ENCODE measurements around the gene TMEM150A.

The TMEM150A gene

GRCh38 chr2:85582492-85582891 lies 20.0 kb downstream of the TMEM150A start:
- no peak for DNase-seq (ENCODE audit: low spot score)
- in situ Hi-C loops (cut with MboI; ENCODE audit: low sequenced_read_pairs, unreplicated experiment) = no loop called here
- TF ChIP-seq CTCF (IDR thresholded peaks at IDR 0.05; ENCODE audit: borderline replicate concordance, control extremely low read depth, extremely low read depth, insufficient read depth, missing control alignments) = no peak

GRCh38 chr2:85580206-85580605 lies 22.3 kb downstream of the TMEM150A start:
- TF ChIP-seq CTCF (IDR thresholded peaks at IDR 0.05; ENCODE audit: borderline replicate concordance, control extremely low read depth, extremely low read depth, insufficient read depth, missing control alignments) = no peak
- in situ Hi-C loops (cut with MboI; ENCODE audit: low sequenced_read_pairs, unreplicated experiment) = no loop called here
- no peak for DNase-seq (ENCODE audit: low spot score)

GRCh38 chr2:85579266-85579935 lies 23.1 kb downstream of the TMEM150A start:
- TF ChIP-seq CTCF (IDR thresholded peaks at IDR 0.05; ENCODE audit: borderline replicate concordance, control extremely low read depth, extremely low read depth, insufficient read depth, missing control alignments) = no peak
- in situ Hi-C loops (cut with MboI; ENCODE audit: low sequenced_read_pairs, unreplicated experiment) = no loop called here
- no peak for DNase-seq (ENCODE audit: low spot score)

GRCh38 chr2:85578243-85579180 lies 24.0 kb downstream of the TMEM150A start:
- DNase-seq (ENCODE audit: low spot score) = peak; percentile 64
- in situ Hi-C loops (cut with MboI; ENCODE audit: low sequenced_read_pairs, unreplicated experiment) = no loop called here
- TF ChIP-seq CTCF (IDR thresholded peaks at IDR 0.05; ENCODE audit: borderline replicate concordance, control extremely low read depth, extremely low read depth, insufficient read depth, missing control alignments) = no peak

GRCh38 chr2:85577386-85578242 lies 24.9 kb downstream of the TMEM150A start, which contains the start of gene VAMP8:
TSS of gene VAMP8 (plus strand) at chr2:85577586. CDS start at chr2:85577647, 61 bp downstream.
- in situ Hi-C loops (cut with MboI; ENCODE audit: low sequenced_read_pairs, unreplicated experiment) = no loop called here
- peak; percentile 79 for DNase-seq (ENCODE audit: low spot score)

More at GRCh38 chr2:85577386-85578242, 24.9 kb downstream of the TMEM150A start, which contains the start of gene VAMP8:
- no peak for TF ChIP-seq CTCF (IDR thresholded peaks at IDR 0.05; ENCODE audit: borderline replicate concordance, control extremely low read depth, extremely low read depth, insufficient read depth, missing control alignments)

Measured in GM13976 (cell line).